A673 (cell line): ENCODE data around the gene SDF4. TPM values are rescaled to one million over a fixed set of nuclear protein-coding genes. Genes with fewer than 3 reads are reported as not detected.

ENCODE experiments used
- BruUV-seq: library from RNA; stranded (reverse); fragments of 400-500 nt; replicated peaks from 2 replicates; lab custom pipeline; 2021; lab: Mats Ljungman, UMichigan
- CTCF ChIA-PET: fragments of 300-600 bp; sonication (Branson Sonifier 250); formaldehyde crosslinking; loops from one replicate; lab custom pipeline; 2022; ENCODE audit warnings: antibody characterized with exemption; lab: Charles Lee
- POLR2A ChIA-PET: fragments of 300-600 bp; sonication (Branson Sonifier 250); formaldehyde crosslinking; loops from one replicate; lab custom pipeline; 2022; ENCODE audit warnings: antibody characterized with exemption; ENCODE audit not compliant: low non-redundant PET; lab: Charles Lee
- DNase-seq: peaks from one replicate; pipeline ENCODE4 v3.0.0-alpha.2; 2015; ENCODE audit warnings: low spot score
- H3K27ac ChIP-seq: fragments of 200-600 bp; sonication (generic); 2 replicates; pipeline ENCODE4 v1.5.1; 2016; ENCODE audit warnings: mixed run types, low read depth, mild to moderate bottlenecking, mixed read lengths, antibody characterized with exemption, low read length; ENCODE audit not compliant: poor library complexity, severe bottlenecking
- H3K27me3 ChIP-seq: fragments of 200-600 bp; sonication (generic); replicated peaks from 2 replicates; pipeline ENCODE4 v1.6.1; 2017; ENCODE audit warnings: mixed run types, low read depth, mild to moderate bottlenecking, mixed read lengths, antibody characterized with exemption, low read length; ENCODE audit not compliant: insufficient read depth, poor library complexity
- H3K36me3 ChIP-seq: fragments of 200-600 bp; sonication (generic); 2 replicates; pipeline ENCODE4 v1.6.1; 2016; ENCODE audit warnings: mixed run types, mild to moderate bottlenecking, mixed read lengths, antibody characterized with exemption, low read length; ENCODE audit not compliant: insufficient read depth, poor library complexity, severe bottlenecking
- H3K4me1 ChIP-seq: fragments of 200-600 bp; sonication (generic); 2 replicates; pipeline ENCODE4 v1.6.1; 2017; ENCODE audit warnings: mixed run types, mild to moderate bottlenecking, mixed read lengths, antibody characterized with exemption, low read length; ENCODE audit not compliant: insufficient read depth, poor library complexity, severe bottlenecking
- H3K4me3 ChIP-seq: fragments of 200-600 bp; sonication (generic); 2 replicates; pipeline ENCODE4 v1.5.1; 2016; ENCODE audit warnings: low read depth, mixed run types, mild to moderate bottlenecking, mixed read lengths, low read length; ENCODE audit not compliant: poor library complexity, severe bottlenecking
- H3K9me3 ChIP-seq: fragments of 200-600 bp; sonication (generic); 2 replicates; pipeline ENCODE4 v1.6.1; 2016; ENCODE audit warnings: mixed run types, low read depth, mild to moderate bottlenecking, mixed read lengths, antibody characterized with exemption, low read length; ENCODE audit not compliant: poor library complexity, severe bottlenecking
- CTCF ChIP-seq: fragments of 300-800, 200-600 bp; sonication (generic); conservative IDR thresholded peaks from 2 replicates; pipeline ENCODE4 v1.5.1; 2017; ENCODE audit warnings: low read depth, mild to moderate bottlenecking, antibody characterized with exemption, low read length, moderate library complexity, mixed read lengths
- EZH2 ChIP-seq: fragments of 200-600 bp; sonication (generic); IDR thresholded peaks from 2 replicates; pipeline ENCODE4 v1.6.1; 2017; ENCODE audit warnings: borderline replicate concordance, low read depth, mild to moderate bottlenecking, mixed read lengths, antibody characterized with exemption, low read length; ENCODE audit not compliant: poor library complexity, severe bottlenecking
- intact Hi-C: fragments of 100-400 bp; cut with micrococcal nuclease; formaldehyde crosslinking; loops from one replicate; pipeline ENCODE4 v1.10.0; 2022; ENCODE audit not compliant: unreplicated experiment
- total RNA-seq: library from RNA; stranded (reverse); gene quantifications from 2 replicates; pipeline ENCODE4 v1.2.3, GENCODE V29; 2021

Gene SDF4
- total RNA-seq, 1 experiment from 2014 or later, result 133 TPM

- intact Hi-C loops, result loop anchor here (5.0 kb wide), 1 partner anchor 112 kb away; no protein-coding TSS in a partner anchor
- ChIA-PET POLR2A (no interaction called here), CTCF (no interaction called here)
- peaks cover 24% of the 10 kb centered on the region for H3K4me1 ChIP-seq
- no peak for DNase-seq
- BruUV-seq, result no TSS peak
- TF ChIP-seq CTCF (no peak), EZH2 (no peak)
- H3K9me3 ChIP-seq, result no peaks in the 10 kb centered on the region
- H3K27me3 ChIP-seq, result no peaks in the 10 kb centered on the region
- H3K4me3 ChIP-seq, result peak overlapping the region; percentile 31
- H3K27ac ChIP-seq, result peak overlapping the region; percentile 41
- H3K36me3 ChIP-seq, result peaks cover 17% of the 10 kb centered on the region
Measured at GRCh38 chr1:1234180-1234808, 2.5 kb upstream of the SDF4 start.

- TF ChIP-seq CTCF, result no peak
- TF ChIP-seq EZH2, result no peak
- POLR2A ChIA-PET, result no interaction called here
- Histone ChIP-seq H3K9me3 (no peaks in the 10 kb centered on the region), H3K27me3 (no peaks in the 10 kb centered on the region), H3K4me1 (peaks cover 24% of the 10 kb centered on the region), H3K36me3 (peaks cover 19% of the 10 kb centered on the region), H3K27ac (peak overlapping the region; percentile 41), H3K4me3 (peak overlapping the region; percentile 31)
- intact Hi-C loops, result loop anchor here (5.0 kb wide), 1 partner anchor 111 kb away; no protein-coding TSS in a partner anchor
- CTCF ChIA-PET, result no interaction called here
- no peak for DNase-seq
- no TSS peak for BruUV-seq
Measured at GRCh38 chr1:1233567-1233892, 1.7 kb upstream of the SDF4 start.

- CTCF ChIA-PET, result no interaction called here
- Histone ChIP-seq H3K27ac (peak overlapping the region; percentile 41), H3K4me1 (peaks cover 24% of the 10 kb centered on the region), H3K9me3 (no peaks in the 10 kb centered on the region), H3K4me3 (peak overlapping the region; percentile 31), H3K36me3 (peaks cover 25% of the 10 kb centered on the region), H3K27me3 (no peaks in the 10 kb centered on the region)
- no peak for DNase-seq
- POLR2A ChIA-PET, result no interaction called here
- intact Hi-C loops, result loop anchor here (5.0 kb wide), 1 partner anchor 111 kb away; no protein-coding TSS in a partner anchor
- TF ChIP-seq CTCF, result no peak
- TF ChIP-seq EZH2, result no peak
- no TSS peak for BruUV-seq
Measured at GRCh38 chr1:1232796-1233566, 1.2 kb upstream of the SDF4 start.
